HepG2 (cell line): ENCODE measurements around the gene CLEC20A. TPM values are rescaled to one million over a fixed set of nuclear protein-coding genes. Genes with fewer than 3 reads are reported as not detected.

Experiments
- ATAC-seq: fragments of 200-7000 bp; cut with Tn5 transposase; 3 replicates; pipeline ENCODE4 v1.9.1; 2020; ENCODE audit warnings: mild to moderate bottlenecking, moderate library complexity
- BruUV-seq: library from RNA; stranded (reverse); fragments of 400-500 nt; replicated peaks from 2 replicates; lab custom pipeline; 2021; lab: Mats Ljungman, UMichigan
- CTCF ChIA-PET: fragments of 300-600 bp; formaldehyde crosslinking; extraction: SDS; loops from one replicate; lab custom pipeline; 2021; ENCODE audit warnings: low total read pairs, inconsistent platforms, low intra/inter-chr PET ratio; lab: Yijun Ruan, JAX
- POLR2A ChIA-PET: fragments of 350-600 bp; sonication (Branson Sonifier 250); formaldehyde crosslinking; loops from one replicate; lab custom pipeline; 2020; ENCODE audit warnings: antibody characterized with exemption, inconsistent platforms; lab: Yijun Ruan, JAX
- DNase-seq: peaks from one replicate; pipeline ENCODE4 v3.0.0-alpha.2; 2015; ENCODE audit warnings: low spot score
- FAIRE-seq: peaks from 3 replicates; lab custom pipeline; 2011; peaks lifted over from hg19 to GRCh38; lab: Jason Lieb, UNC
- H2AFZ ChIP-seq: one replicate; pipeline ENCODE4 v1.6.1; 2011; ENCODE audit warnings: low read length, inconsistent platforms
- H3K27ac ChIP-seq: fragments of 300-600 bp; 3 replicates; pipeline ENCODE4 v1.8.0; 2011; ENCODE audit warnings: mixed run types, mild to moderate bottlenecking, mixed read lengths, low read length, inconsistent platforms; ENCODE audit not compliant: insufficient read depth; ENCODE audit errors: extremely low read length
- H3K27me3 ChIP-seq, 2 experiments: fragments of 200-600 bp in 1 of 2; 2 replicates in 1 of 2; 3 replicates in 1 of 2; pipeline versions ENCODE4 v1.6.0 to v1.8.0; 2011; ENCODE audit warnings: low read length in 2 of 2, mild to moderate bottlenecking in 2 of 2, moderate library complexity in 2 of 2, inconsistent platforms in 1 of 2; ENCODE audit not compliant: insufficient read depth in 2 of 2, control insufficient read depth in 1 of 2
- H3K36me3 ChIP-seq, 2 experiments: fragments of 200-600 bp in 1 of 2; replicated peaks in 1 of 2; 2 replicates in 1 of 2; 3 replicates in 1 of 2; pipeline versions ENCODE4 v1.5.1 to v1.8.0; 2011; ENCODE audit warnings: low read length in 2 of 2, inconsistent platforms in 1 of 2; ENCODE audit not compliant: insufficient read depth in 2 of 2, control insufficient read depth in 1 of 2
- H3K4me1 ChIP-seq: 2 replicates; pipeline ENCODE4 v1.5.1; 2012; ENCODE audit warnings: low read length, inconsistent platforms; ENCODE audit not compliant: insufficient read depth
- H3K4me2 ChIP-seq: 2 replicates; pipeline ENCODE4 v1.6.0; 2011; ENCODE audit warnings: low read depth, low read length, inconsistent platforms
- H3K4me3 ChIP-seq, 3 experiments: fragments of 200-600 bp in 1 of 3; sonication (generic), shearing (Covaris generic) in 1 of 3; replicated peaks in 1 of 3; 2 replicates each; pipeline ENCODE4 v1.5.1; 2011 to 2016; ENCODE audit warnings: low read length in 3 of 3, inconsistent platforms in 2 of 3, low read depth in 2 of 3, mild to moderate bottlenecking in 2 of 3, control low read depth in 1 of 3, mixed read lengths in 1 of 3; ENCODE audit not compliant: insufficient read depth in 1 of 3
- H3K79me2 ChIP-seq: one replicate; pipeline ENCODE4 v1.6.1; 2011; ENCODE audit warnings: low read length, inconsistent platforms; ENCODE audit not compliant: insufficient read depth
- H3K9ac ChIP-seq: 2 replicates; pipeline ENCODE4 v1.6.0; 2011; ENCODE audit warnings: mild to moderate bottlenecking, low read depth, low read length, inconsistent platforms; ENCODE audit not compliant: insufficient read depth
- H3K9me3 ChIP-seq: 2 replicates; pipeline ENCODE4 v1.5.1; 2012; ENCODE audit warnings: mild to moderate bottlenecking, low read length
- H4K20me1 ChIP-seq: 2 replicates; pipeline ENCODE4 v1.6.0; 2011; ENCODE audit warnings: inconsistent platforms, mild to moderate bottlenecking, low read length, moderate library complexity; ENCODE audit not compliant: insufficient read depth
- ATF2 ChIP-seq: sonication (generic); formaldehyde crosslinking; IDR thresholded peaks from 2 replicates; pipeline ENCODE4 v1.4.0; 2020; ENCODE audit warnings: missing genetic modification reagents
- KLF13 ChIP-seq: sonication (generic); formaldehyde crosslinking; IDR thresholded peaks from 2 replicates; pipeline ENCODE4 v1.4.0; 2020; ENCODE audit warnings: mild to moderate bottlenecking, missing genetic modification reagents
- NFE2L1 ChIP-seq: sonication (generic); formaldehyde crosslinking; IDR thresholded peaks from 2 replicates; pipeline ENCODE4 v1.4.0; 2020; ENCODE audit warnings: missing genetic modification reagents, mild to moderate bottlenecking, borderline replicate concordance
- TBX2 ChIP-seq: sonication (generic); formaldehyde crosslinking; IDR thresholded peaks from 2 replicates; pipeline ENCODE4 v1.5.0; 2020; ENCODE audit warnings: missing genetic modification reagents, mild to moderate bottlenecking, borderline replicate concordance
- WGBS: methylation state at CpG from one replicate; pipeline ENCODE4 v1.1.6; 2017; ENCODE audit warnings: low lambda C conversion rate; 5-methylcytosine and 5-hydroxymethylcytosine counted together
- in situ Hi-C: cut with HindIII; loops from 2 replicates; pipeline ENCODE4 v1.10.0; 2017; ENCODE audit warnings: low pct_unique_long_range_greater_than_20kb; ENCODE audit not compliant: extremely low pct_ligation_motif_present
- intact Hi-C: fragments of 100-400 bp; cut with micrococcal nuclease; formaldehyde crosslinking; loops from one replicate; pipeline ENCODE4 v1.10.0; 2022; ENCODE audit not compliant: unreplicated experiment
- polyA plus RNA-seq, 8 experiments: library from polyadenylated mRNA; depleted of rRNA in 3 of 8; stranded (reverse) in 7 of 8; unstranded in 1 of 8; fragments of >200 nt; fragmentation: Illumina TruSeq in 4 of 8; extraction: Trizol in 4 of 8; gene quantifications; 2 replicates each; pipeline versions ENCODE4 v1.2.1 to v1.2.3, GENCODE V29; 2011 to 2016; ENCODE audit warnings: low read depth in 4 of 8, missing spikeins in 1 of 8, mixed read lengths in 1 of 8; ENCODE audit not compliant: insufficient read depth in 1 of 8
- total RNA-seq, 5 experiments: library from RNA; depleted of rRNA; stranded (reverse); fragments of >200 nt; fragmentation: Illumina TruSeq; extraction: Trizol; gene quantifications; 2 replicates each; pipeline ENCODE4 v1.2.3, GENCODE V29; 2016; ENCODE audit warnings: low read depth in 1 of 5
- TF ChIP-seq, protein P1 (sequence below): sonication (generic); formaldehyde crosslinking; IDR thresholded peaks from 2 replicates; pipeline ENCODE4 v1.8.1; 2022; ENCODE audit warnings: mild to moderate bottlenecking, missing genetic modification reagents

The CLEC20A gene
- total and polyA plus RNA-seq, 2 of the 13 experiments (the other 11 are each of a cell fraction or from before 2014, with no cell fraction given), result not detected

- Histone ChIP-seq H3K27me3 (peaks cover 0 to 15% of the 10 kb centered on the region in 2 experiments; a peak in 3 of 5 replicates), H4K20me1 (no peaks in the 10 kb centered on the region), H3K36me3 (no peaks in the 10 kb centered on the region), H3K9me3 (no peaks in the 10 kb centered on the region), H3K79me2 (no peaks in the 10 kb centered on the region), H3K27ac (no peak within 1 kb of the TSS), H3K4me1 (0 out of 2 replicates have a peak, but pooled peaks cover 11% of the 10 kb centered on the region), H3K9ac (no peak within 1 kb of the TSS), H3K4me2 (no peak within 1 kb of the TSS), H3K4me3 (no peak within 1 kb of the TSS)
- DNase-seq (no peak), FAIRE-seq (no peak), ATAC-seq (no peak)
- no TSS peak for BruUV-seq
- ChIA-PET POLR2A (no interaction called here), CTCF (no interaction called here)
- WGBS, result 26% methylated on average over 3 of the region's 19 CpGs
- in situ Hi-C loops, result no loop called here
- intact Hi-C loops, result no loop called here
- TF ChIP-seq, protein P1, sequence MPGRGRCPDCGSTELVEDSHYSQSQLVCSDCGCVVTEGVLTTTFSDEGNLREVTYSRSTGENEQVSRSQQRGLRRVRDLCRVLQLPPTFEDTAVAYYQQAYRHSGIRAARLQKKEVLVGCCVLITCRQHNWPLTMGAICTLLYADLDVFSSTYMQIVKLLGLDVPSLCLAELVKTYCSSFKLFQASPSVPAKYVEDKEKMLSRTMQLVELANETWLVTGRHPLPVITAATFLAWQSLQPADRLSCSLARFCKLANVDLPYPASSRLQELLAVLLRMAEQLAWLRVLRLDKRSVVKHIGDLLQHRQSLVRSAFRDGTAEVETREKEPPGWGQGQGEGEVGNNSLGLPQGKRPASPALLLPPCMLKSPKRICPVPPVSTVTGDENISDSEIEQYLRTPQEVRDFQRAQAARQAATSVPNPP (CRISPR knock-in tag), result no peak
- TF ChIP-seq ATF2 (no peak), KLF13 (CRISPR knock-in tag) (no peak), TBX2 (CRISPR knock-in tag) (no peak), NFE2L1 (CRISPR knock-in tag) (no peak)
- TF ChIP-seq, all 625 proteins: peak for 0
- H2AFZ ChIP-seq, result no peak within 1 kb of the TSS
Measured at GRCh38 chr1:178512566-178513277, 16.0 kb upstream of the CLEC20A start, which contains the start of gene TEX35. TEX35 (plus strand) TSS chr1:178513109; CDS start chr1:178513189, 80 bp downstream.
